H9 (cell line): ENCODE results near the gene SLC14A1. TPM values are rescaled to one million over a fixed set of nuclear protein-coding genes. Genes with fewer than 3 reads are reported as not detected.

Experiments used
- DNase-seq: peaks from one replicate; pipeline ENCODE4 v3.0.0-alpha.2; 2017
- H2AFZ ChIP-seq: one replicate; pipeline ENCODE4 v1.6.1; 2013; ENCODE audit warnings: mild to moderate bottlenecking, low read length, control low read depth, moderate library complexity
- H2AK5ac ChIP-seq: 2 replicates; pipeline ENCODE4 v1.6.1; 2013; ENCODE audit warnings: low read length, control low read depth, mixed read lengths; ENCODE audit not compliant: insufficient read length
- H2BK120ac ChIP-seq: one replicate; pipeline ENCODE4 v1.6.1; 2013; ENCODE audit warnings: low read depth, mild to moderate bottlenecking, low read length, control low read depth, inconsistent platforms; ENCODE audit not compliant: poor library complexity, severe bottlenecking
- H2BK12ac ChIP-seq: 2 replicates; pipeline ENCODE4 v1.6.1; 2013; ENCODE audit warnings: low read length, control low read depth, mixed read lengths, low read depth; ENCODE audit not compliant: insufficient read length
- H2BK15ac ChIP-seq: 2 replicates; pipeline ENCODE4 v1.6.1; 2013; ENCODE audit warnings: low read depth, low read length, control low read depth
- H2BK20ac ChIP-seq: one replicate; pipeline ENCODE4 v1.6.1; 2013; ENCODE audit warnings: low read depth, mild to moderate bottlenecking, low read length, control low read depth, inconsistent platforms; ENCODE audit not compliant: poor library complexity, severe bottlenecking
- H2BK5ac ChIP-seq: 2 replicates; pipeline ENCODE4 v1.6.1; 2013; ENCODE audit warnings: low read length, control low read depth, mixed read lengths; ENCODE audit not compliant: insufficient read length
- H3K14ac ChIP-seq: 2 replicates; pipeline ENCODE4 v1.6.1; 2013; ENCODE audit warnings: low read length, control low read depth; ENCODE audit not compliant: insufficient read depth
- H3K18ac ChIP-seq: 2 replicates; pipeline ENCODE4 v1.6.1; 2013; ENCODE audit warnings: low read depth, mild to moderate bottlenecking, mixed read lengths, low read length, control low read depth; ENCODE audit not compliant: insufficient read length
- H3K23ac ChIP-seq: 2 replicates; pipeline ENCODE4 v1.6.1; 2013; ENCODE audit warnings: low read length, control low read depth, mixed read lengths, low read depth; ENCODE audit not compliant: insufficient read length
- H3K23me2 ChIP-seq: 2 replicates; pipeline ENCODE4 v1.6.1; 2013; ENCODE audit warnings: low read depth, mild to moderate bottlenecking, mixed read lengths, low read length, control low read depth; ENCODE audit not compliant: insufficient read length, poor library complexity, severe bottlenecking
- H3K27ac ChIP-seq: 2 replicates; pipeline ENCODE4 v1.5.1; 2013; ENCODE audit warnings: low read length, control low read depth, mixed read lengths, low read depth; ENCODE audit not compliant: insufficient read length
- H3K27me3 ChIP-seq: 2 replicates; pipeline ENCODE4 v1.6.1; 2013; ENCODE audit warnings: low read length, control low read depth, inconsistent platforms; ENCODE audit not compliant: insufficient read depth
- H3K4ac ChIP-seq: 2 replicates; pipeline ENCODE4 v1.6.1; 2013; ENCODE audit warnings: low read depth, mild to moderate bottlenecking, control low read depth, inconsistent platforms, low read length, moderate library complexity
- H3K4me1 ChIP-seq: 2 replicates; pipeline ENCODE4 v1.6.1; 2013; ENCODE audit warnings: low read length, control low read depth, inconsistent platforms; ENCODE audit not compliant: insufficient read depth
- H3K4me2 ChIP-seq: 2 replicates; pipeline ENCODE4 v1.6.1; 2013; ENCODE audit warnings: low read length, control low read depth, mixed read lengths; ENCODE audit not compliant: insufficient read length, insufficient read depth
- H3K56ac ChIP-seq: 2 replicates; pipeline ENCODE4 v1.6.1; 2013; ENCODE audit warnings: low read depth, mild to moderate bottlenecking, mixed read lengths, low read length, control low read depth; ENCODE audit not compliant: insufficient read length
- H3K79me1 ChIP-seq: 2 replicates; pipeline ENCODE4 v1.6.1; 2013; ENCODE audit warnings: low read depth, mild to moderate bottlenecking, moderate library complexity, low read length, control low read depth, inconsistent platforms; ENCODE audit not compliant: insufficient read depth, poor library complexity, severe bottlenecking
- H3K79me2 ChIP-seq: 2 replicates; pipeline ENCODE4 v1.6.1; 2013; ENCODE audit warnings: low read length, control low read depth, inconsistent platforms; ENCODE audit not compliant: insufficient read depth
- H3K9ac ChIP-seq: 2 replicates; pipeline ENCODE4 v1.6.1; 2013; ENCODE audit warnings: low read length, control low read depth, mixed read lengths; ENCODE audit not compliant: insufficient read length; ENCODE audit errors: extremely low read depth
- H3K9me3 ChIP-seq: one replicate; pipeline ENCODE4 v1.6.1; 2013; ENCODE audit warnings: low read depth, low read length, inconsistent platforms; ENCODE audit not compliant: control insufficient read depth
- H3T11ph ChIP-seq: one replicate; pipeline ENCODE4 v1.6.1; 2013; ENCODE audit warnings: mild to moderate bottlenecking, low read length, control low read depth, inconsistent platforms
- H4K20me1 ChIP-seq: one replicate; pipeline ENCODE4 v1.6.1; 2013; ENCODE audit not compliant: control insufficient read depth, insufficient read length, insufficient read depth
- H4K5ac ChIP-seq: 2 replicates; pipeline ENCODE4 v1.6.1; 2013; ENCODE audit warnings: low read depth, mild to moderate bottlenecking, mixed read lengths, low read length, control low read depth; ENCODE audit not compliant: insufficient read length
- H4K8ac ChIP-seq: replicated peaks from 2 replicates; pipeline ENCODE4 v1.6.1; 2013; ENCODE audit warnings: low read length, control low read depth, mixed read lengths, low read depth; ENCODE audit not compliant: insufficient read length
- H4K91ac ChIP-seq: 2 replicates; pipeline ENCODE4 v1.6.1; 2013; ENCODE audit warnings: low read depth, mild to moderate bottlenecking, moderate library complexity, mixed read lengths, low read length, control low read depth; ENCODE audit not compliant: insufficient read length
- H3K27ac Mint-ChIP-seq, 3 experiments: 2 replicates in 2 of 3; 3 replicates in 1 of 3; pipeline ENCODE4 v1.8.0; 2020 to 2021; ENCODE audit warnings: mixed read lengths in 3 of 3, mild to moderate bottlenecking in 1 of 3, moderate library complexity in 1 of 3
- H3K27me3 Mint-ChIP-seq: 2 replicates; pipeline ENCODE4 v1.8.0; 2021; ENCODE audit warnings: low read depth, mild to moderate bottlenecking, moderate library complexity, mixed read lengths
- H3K36me3 Mint-ChIP-seq, 3 experiments: 2 replicates in 2 of 3; 3 replicates in 1 of 3; pipeline ENCODE4 v1.8.0; 2020 to 2021; ENCODE audit warnings: low read depth in 3 of 3, mixed read lengths in 3 of 3; ENCODE audit not compliant: insufficient read depth in 1 of 3
- H3K4me1 Mint-ChIP-seq, 2 experiments: 2 replicates each; pipeline ENCODE4 v1.8.0; 2020; ENCODE audit warnings: mixed read lengths in 2 of 2
- H3K4me3 Mint-ChIP-seq, 2 experiments: 2 replicates in 1 of 2; 3 replicates in 1 of 2; pipeline ENCODE4 v1.8.0; 2020 to 2021; ENCODE audit warnings: mild to moderate bottlenecking in 2 of 2, mixed read lengths in 2 of 2, moderate library complexity in 1 of 2
- H3K9me3 Mint-ChIP-seq, 2 experiments: 2 replicates in 1 of 2; 3 replicates in 1 of 2; pipeline ENCODE4 v1.8.0; 2020; ENCODE audit warnings: mild to moderate bottlenecking in 2 of 2, mixed read lengths in 2 of 2, moderate library complexity in 1 of 2
- WGBS: extraction: QIAGEN DNeasy Blood & Tissue Kit; methylation state at CpG from one replicate; pipeline ENCODE4 v1.1.7; 2013; ENCODE audit warnings: missing lambda C conversion rate, low lambda C conversion rate, mixed read lengths; ENCODE audit not compliant: insufficient read length; ENCODE audit errors: extremely low coverage; 5-methylcytosine and 5-hydroxymethylcytosine counted together
- total RNA-seq: library from RNA; stranded (reverse); gene quantifications from 2 replicates; pipeline ENCODE4 v1.2.1, GENCODE V29; 2021
- TF ChIP-seq, protein P1 (sequence below): fragments of 200-600 bp; sonication (generic); conservative IDR thresholded peaks from 3 replicates; pipeline ENCODE4 v1.8.0; 2021; ENCODE audit warnings: antibody characterized with exemption, mild to moderate bottlenecking

Gene SLC14A1
- total RNA-seq, 1 experiment from 2014 or later: not detected

- H3K9ac ChIP-seq: no peak overlapping the region
- no peak overlapping the region for H3K23ac ChIP-seq
- no peak overlapping the region for H3K56ac ChIP-seq
- H3K4ac ChIP-seq: no peak overlapping the region
- no peaks in the 10 kb centered on the region for H3K79me1 ChIP-seq
- H4K20me1 ChIP-seq: no peaks in the 10 kb centered on the region
- H3K27me3 Mint-ChIP-seq: no peaks in the 10 kb centered on the region; the same call in none of the 2 replicates
- DNase-seq: no peak
- H3T11ph ChIP-seq: no peak overlapping the region
- no peak overlapping the region for H4K5ac ChIP-seq
- WGBS: no CpG with 5 or more reads among the region's 4 CpGs
- H2AFZ ChIP-seq: no peak overlapping the region
- no peak overlapping the region for H2BK120ac ChIP-seq
- no peak overlapping the region for H2BK15ac ChIP-seq
- H3K27ac Mint-ChIP-seq: no peak overlapping the region
- no peaks in the 10 kb centered on the region for H3K4me1 ChIP-seq
- H2BK20ac ChIP-seq: no peak overlapping the region
- H2BK12ac ChIP-seq: no peak overlapping the region
- no peak overlapping the region for H4K91ac ChIP-seq
- no peaks in the 10 kb centered on the region for H3K23me2 ChIP-seq
- no peak overlapping the region for H3K4me3 Mint-ChIP-seq
- peaks cover 33 to 47% of the 10 kb centered on the region in 2 experiments for H3K9me3 Mint-ChIP-seq
- H3K4me2 ChIP-seq: no peak overlapping the region
- H3K14ac ChIP-seq: no peak overlapping the region
- no peak overlapping the region for H3K18ac ChIP-seq
- H3K36me3 Mint-ChIP-seq: peaks cover 5 to 23% (median 23%) of the 10 kb centered on the region in 3 experiments
- no peaks in the 10 kb centered on the region for H3K79me2 ChIP-seq
- TF ChIP-seq, protein P1, sequence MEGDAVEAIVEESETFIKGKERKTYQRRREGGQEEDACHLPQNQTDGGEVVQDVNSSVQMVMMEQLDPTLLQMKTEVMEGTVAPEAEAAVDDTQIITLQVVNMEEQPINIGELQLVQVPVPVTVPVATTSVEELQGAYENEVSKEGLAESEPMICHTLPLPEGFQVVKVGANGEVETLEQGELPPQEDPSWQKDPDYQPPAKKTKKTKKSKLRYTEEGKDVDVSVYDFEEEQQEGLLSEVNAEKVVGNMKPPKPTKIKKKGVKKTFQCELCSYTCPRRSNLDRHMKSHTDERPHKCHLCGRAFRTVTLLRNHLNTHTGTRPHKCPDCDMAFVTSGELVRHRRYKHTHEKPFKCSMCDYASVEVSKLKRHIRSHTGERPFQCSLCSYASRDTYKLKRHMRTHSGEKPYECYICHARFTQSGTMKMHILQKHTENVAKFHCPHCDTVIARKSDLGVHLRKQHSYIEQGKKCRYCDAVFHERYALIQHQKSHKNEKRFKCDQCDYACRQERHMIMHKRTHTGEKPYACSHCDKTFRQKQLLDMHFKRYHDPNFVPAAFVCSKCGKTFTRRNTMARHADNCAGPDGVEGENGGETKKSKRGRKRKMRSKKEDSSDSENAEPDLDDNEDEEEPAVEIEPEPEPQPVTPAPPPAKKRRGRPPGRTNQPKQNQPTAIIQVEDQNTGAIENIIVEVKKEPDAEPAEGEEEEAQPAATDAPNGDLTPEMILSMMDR: no peak
- H2BK5ac ChIP-seq: no peak overlapping the region
- H4K8ac ChIP-seq: no peak overlapping the region
- no peak overlapping the region for H3K27ac ChIP-seq
- H3K4me1 Mint-ChIP-seq: no peaks in the 10 kb centered on the region
- H2AK5ac ChIP-seq: no peak overlapping the region
- H3K9me3 ChIP-seq: peaks cover 20% of the 10 kb centered on the region
- H3K27me3 ChIP-seq: no peaks in the 10 kb centered on the region
These were observed 15.2 kb upstream of the SLC14A1 start for GRCh38 chr18:45708831-45709230.
